HG02798 (cell line): ENCODE results near the gene BLNK.

ENCODE experiments used
- ATAC-seq: cut with Tn5 transposase; IDR thresholded peaks from one replicate; pipeline ENCODE4 v1.9.1; 2021; ENCODE audit warnings: mild to moderate bottlenecking; ENCODE audit not compliant: unreplicated experiment, poor library complexity

BLNK gene

GRCh38 chr10:96289218-96289910, 18.0 kb upstream of the BLNK start:
- no peak for ATAC-seq

- peak; percentile 59 for ATAC-seq
Measured at GRCh38 chr10:96288151-96288621, 16.8 kb upstream of the BLNK start.

GRCh38 chr10:96287392-96288105, 16.2 kb upstream of the BLNK start:
- peak; percentile 73 for ATAC-seq

GRCh38 chr10:96285331-96285752, 14.0 kb upstream of the BLNK start:
- no peak for ATAC-seq

GRCh38 chr10:96283756-96284155, 12.4 kb upstream of the BLNK start:
- no peak for ATAC-seq

GRCh38 chr10:96283351-96283750, 12.0 kb upstream of the BLNK start:
- no peak for ATAC-seq

- ATAC-seq: no peak
Measured at GRCh38 chr10:96281444-96282029, 10.2 kb upstream of the BLNK start.

- no peak for ATAC-seq
Measured at GRCh38 chr10:96280859-96281258, 9.5 kb upstream of the BLNK start.

GRCh38 chr10:96279191-96279641, 7.8 kb upstream of the BLNK start:
- no peak for ATAC-seq

GRCh38 chr10:96276831-96277230, 5.5 kb upstream of the BLNK start:
- no peak for ATAC-seq

GRCh38 chr10:96276426-96276825, 5.1 kb upstream of the BLNK start:
- ATAC-seq: no peak

GRCh38 chr10:96275685-96276418, 4.5 kb upstream of the BLNK start:
- no peak for ATAC-seq

GRCh38 chr10:96272316-96273280, 1.2 kb upstream of the BLNK start:
- no peak for ATAC-seq

- no peak for ATAC-seq
Measured at GRCh38 chr10:96270571-96270970, 798 bp downstream of the BLNK start.

- no peak for ATAC-seq
Measured at GRCh38 chr10:96269438-96270300, 1.7 kb downstream of the BLNK start.

- no peak for ATAC-seq
Measured at GRCh38 chr10:96268341-96268909, 2.9 kb downstream of the BLNK start.

- no peak for ATAC-seq
Measured at GRCh38 chr10:96267234-96267705, 4.1 kb downstream of the BLNK start.

GRCh38 chr10:96266118-96266770, 5.1 kb downstream of the BLNK start:
- ATAC-seq: no peak
